A204.1 (cell line): ENCODE data around the gene MRPS14.
A peak's percentile ranks its signal among the peaks of the same experiment; 100 is the strongest.

Source experiments
- FAIRE-seq: peaks from 2 replicates; lab custom pipeline; 2012; peaks lifted over from hg19 to GRCh38; lab: Jason Lieb, UNC

MRPS14 gene

GRCh38 chr1:175019524-175019923 is 3.7 kb downstream of the MRPS14 start:
- FAIRE-seq: no peak

DNA sequence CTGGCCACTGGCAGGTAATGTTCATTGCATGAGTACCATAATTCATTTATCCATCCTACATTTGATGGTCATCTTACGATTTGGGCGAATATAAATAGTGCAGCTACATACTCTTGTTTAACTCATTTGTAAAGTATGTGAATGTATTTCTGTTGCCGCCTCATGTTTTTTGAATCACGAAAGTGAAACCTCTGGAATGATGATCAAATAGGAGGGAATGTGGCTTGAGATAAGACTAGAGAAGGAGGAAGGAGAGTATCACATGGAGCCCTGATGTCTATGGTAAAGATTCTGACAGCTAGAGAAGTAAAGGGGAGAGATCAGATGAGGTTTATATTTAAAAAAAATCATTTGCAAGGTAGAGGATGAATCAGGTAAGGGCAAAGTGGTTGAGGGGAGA is 8.0 kb downstream of the MRPS14 start:
- no peak for FAIRE-seq

DNA sequence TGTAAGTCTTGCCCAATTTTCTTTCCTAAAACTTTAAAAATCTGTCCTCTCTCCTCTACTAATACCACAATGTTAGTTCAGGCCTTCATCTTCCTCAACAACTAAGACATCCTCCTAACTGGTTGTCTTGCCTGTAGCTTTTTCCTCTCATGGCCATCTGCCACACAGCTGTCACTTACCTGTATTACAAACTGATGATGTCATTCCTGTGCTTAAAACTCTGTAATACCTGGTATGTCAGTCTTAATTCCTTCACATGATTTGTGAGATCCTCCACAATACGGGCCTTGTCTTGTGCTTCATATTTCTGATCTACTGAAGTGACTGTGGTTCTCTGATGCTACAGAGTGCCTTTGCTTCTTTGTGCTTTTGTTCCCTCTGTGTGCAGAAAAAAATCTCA is 9.8 kb downstream of the MRPS14 start:
- FAIRE-seq: no peak

DNA sequence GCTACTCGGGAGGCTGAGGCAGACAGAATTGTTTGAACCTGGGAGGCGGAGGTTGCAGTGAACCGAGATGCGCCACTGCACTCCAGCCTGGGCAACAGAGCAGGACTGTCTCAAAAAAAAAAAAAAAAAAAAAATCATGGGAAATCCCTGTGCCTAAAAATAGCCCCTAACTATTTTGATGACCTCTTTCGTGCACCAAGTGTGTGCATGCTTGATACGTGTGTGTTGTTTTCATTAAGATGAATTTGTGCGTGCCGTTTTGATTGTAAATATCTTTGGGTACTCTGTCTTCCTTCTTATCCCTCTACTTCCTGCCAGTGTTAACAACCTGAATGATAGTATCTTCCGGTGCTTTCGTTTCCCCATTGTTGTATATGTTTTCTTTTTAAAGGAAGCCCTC is 13.7 kb downstream of the MRPS14 start:
- FAIRE-seq: no peak

DNA sequence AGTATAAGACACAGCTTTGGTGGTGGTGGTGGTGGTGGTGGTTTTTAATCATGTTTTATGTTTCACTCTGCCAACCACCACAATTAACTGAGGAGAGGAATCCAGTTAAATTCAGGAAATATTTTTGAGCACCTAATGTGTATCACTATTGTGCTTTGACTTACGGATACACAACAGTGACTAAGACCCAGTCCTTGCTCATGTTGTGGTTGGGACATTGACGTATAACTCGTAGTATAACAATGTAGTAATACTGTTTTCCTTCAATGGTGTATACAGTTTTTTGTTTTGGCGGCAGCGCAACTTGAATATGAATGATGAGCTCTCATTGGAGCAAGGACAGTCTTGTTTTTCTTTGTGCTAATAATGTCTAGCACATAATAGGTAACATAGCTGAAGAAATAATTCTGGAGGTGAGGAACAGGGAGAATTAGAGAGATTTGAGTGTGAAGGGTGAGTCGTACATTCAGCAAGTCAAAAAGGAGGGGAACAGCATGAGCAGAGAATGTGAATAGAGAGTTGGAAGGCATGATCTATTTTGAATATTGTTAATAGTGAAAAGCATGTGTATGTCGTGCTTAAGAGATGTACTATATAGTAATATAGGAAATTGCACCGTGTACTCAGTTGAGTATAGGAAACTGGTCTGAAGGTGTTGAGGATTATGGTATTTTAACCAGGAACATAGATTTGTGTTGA is 18.0 kb downstream of the MRPS14 start:
- no peak for FAIRE-seq

GRCh38 chr1:175003521-175003920 is 19.7 kb downstream of the MRPS14 start:
- no peak for FAIRE-seq

DNA sequence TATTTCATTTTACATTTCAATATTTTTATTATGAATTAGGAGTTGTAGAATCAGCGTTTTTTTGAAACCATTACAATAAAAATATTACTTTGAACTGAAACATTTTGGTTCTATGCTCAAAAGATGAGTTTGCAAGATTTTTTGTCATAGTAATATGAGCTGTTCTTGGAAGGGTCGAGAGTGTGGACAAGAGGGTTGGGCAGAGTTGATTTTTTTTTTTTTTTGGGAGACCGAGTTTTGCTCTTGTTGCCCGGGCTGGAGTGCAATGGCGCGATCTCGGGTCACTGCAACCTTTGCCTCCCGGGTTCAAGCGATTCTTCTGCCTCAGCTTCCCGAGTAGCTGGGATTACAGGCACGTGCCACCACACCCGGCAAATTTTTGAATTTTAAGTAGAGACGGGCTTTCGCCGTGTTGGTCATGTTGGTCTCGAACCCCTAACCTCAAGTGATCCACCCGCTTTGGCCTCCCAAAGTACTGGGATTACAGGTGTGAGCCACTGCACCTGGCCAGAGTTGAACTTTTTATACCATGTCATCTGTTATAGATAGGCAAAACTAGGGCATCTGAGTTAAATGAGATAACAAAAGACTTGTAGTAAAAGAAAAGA is 20.2 kb downstream of the MRPS14 start:
- FAIRE-seq: no peak

DNA sequence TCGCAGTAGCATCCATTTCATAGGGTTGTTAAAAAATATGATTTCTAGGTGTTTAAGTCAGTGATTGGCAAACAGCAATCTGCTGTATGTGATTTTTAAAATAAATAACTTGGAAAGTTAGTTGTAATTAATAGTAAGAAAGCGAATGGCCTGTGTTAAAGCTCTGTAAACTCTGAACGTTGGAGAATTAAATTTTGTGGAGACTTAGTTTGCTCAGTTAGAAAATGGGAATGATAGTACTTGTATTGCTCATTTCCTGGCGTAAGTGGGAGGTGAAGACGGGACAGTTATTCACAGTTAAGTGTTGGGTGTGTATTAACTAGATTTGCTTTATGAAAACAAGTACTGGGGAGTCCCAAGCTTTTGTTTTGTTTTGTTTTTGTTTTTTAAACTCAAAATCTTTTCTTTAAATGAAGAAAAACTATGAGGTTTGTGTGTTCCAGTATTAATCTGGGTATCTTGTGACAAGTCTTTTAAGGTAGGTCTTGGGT is 22.5 kb downstream of the MRPS14 start:
- FAIRE-seq: no peak

GRCh38 chr1:174999936-175000696 is 23.1 kb downstream of the MRPS14 start, which contains the start of gene CACYBP:
TSS of gene CACYBP (plus strand) at chr1:174999947. CDS start at chr1:175000181, 234 bp downstream.
- no peak for FAIRE-seq

DNA sequence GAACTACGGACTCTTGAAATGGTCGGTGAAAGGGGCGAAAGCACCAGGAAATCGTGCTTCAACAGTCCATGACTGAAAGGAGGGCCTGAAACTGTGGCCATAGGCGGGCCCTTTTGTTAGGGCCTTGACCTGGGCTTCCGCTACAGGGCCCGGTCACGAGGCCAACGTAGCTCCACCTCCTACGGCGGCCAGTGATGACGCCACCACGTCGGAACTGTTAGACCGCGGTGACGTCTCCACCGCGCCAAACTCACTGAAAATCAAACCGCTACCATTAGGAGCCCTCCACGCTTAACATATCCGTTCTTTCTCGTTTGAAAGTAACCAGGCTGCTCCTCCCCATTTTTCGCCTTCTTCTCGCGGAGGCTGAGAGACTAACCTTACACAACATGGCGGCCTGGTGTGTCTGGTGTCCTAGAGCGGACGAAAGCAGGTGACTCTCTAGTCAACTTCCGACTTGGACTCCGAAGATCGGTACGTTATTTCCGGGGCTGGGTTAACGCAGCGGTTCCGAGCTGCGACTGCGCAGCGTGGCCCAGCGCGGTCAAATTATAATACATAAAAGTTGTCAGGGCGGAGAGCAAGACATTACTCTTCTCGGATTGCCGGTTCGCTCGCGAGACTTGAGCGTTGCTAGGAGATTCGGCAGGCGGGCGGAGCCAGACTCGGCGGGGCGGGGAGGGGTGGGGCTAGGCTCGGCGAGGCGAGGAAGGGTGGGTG is 23.8 kb downstream of the MRPS14 start:
- peak; percentile 89 for FAIRE-seq

DNA sequence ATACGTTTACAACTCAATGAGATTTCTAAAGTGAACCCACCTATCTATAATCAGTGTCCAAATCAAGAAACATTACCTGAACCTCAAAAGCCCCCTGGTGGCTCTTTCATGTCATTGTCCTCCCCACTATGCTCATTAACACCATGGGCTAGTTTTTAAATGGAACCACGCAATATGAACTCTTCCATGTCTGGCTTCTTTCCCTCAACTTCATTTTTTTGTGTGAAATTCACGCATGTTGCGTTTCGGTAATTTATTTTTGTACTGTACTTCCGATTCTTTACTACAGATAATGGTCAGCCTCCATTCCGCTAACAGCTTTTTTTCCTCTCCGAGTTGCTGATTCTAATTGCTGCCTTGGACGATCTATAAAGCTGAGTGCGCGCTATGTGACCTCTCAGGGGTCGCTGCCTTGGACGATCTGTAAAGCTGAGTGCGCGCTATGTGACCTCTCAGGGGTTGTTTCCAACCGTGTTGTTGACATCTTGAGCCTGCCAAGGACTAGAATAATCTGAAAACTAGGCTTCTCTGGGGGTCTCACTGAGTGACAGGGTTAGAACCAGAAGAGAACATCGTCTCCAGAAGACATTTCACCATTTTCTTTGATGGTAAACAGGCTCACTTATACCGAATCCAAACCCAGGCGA is 24.5 kb downstream of the MRPS14 start:
- FAIRE-seq: no peak

DNA sequence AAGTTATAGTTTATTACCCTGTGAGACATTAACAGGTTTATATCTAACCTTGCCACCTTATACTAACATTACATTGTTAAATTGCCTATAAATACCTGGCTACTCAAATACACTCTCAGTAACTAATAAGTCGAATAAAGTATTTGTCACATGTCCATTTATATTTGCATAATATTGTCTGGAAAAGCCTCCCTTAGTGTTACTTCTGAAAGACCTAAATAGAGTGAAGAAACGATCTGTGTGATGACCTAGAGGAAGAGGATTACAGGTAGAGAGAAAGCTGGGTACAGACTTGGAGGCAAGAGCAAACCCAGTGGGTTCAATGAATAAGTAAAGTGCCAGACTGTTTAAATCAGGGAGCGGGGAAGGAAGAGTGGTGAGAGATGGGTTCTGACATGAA is 26.2 kb downstream of the MRPS14 start:
- no peak for FAIRE-seq

- no peak for FAIRE-seq
Measured at GRCh38 chr1:174996476-174996875, 26.7 kb downstream of the MRPS14 start.

GRCh38 chr1:174995916-174996315 is 27.3 kb downstream of the MRPS14 start:
- FAIRE-seq: no peak

GRCh38 chr1:174995121-174995520 is 28.1 kb downstream of the MRPS14 start:
- no peak for FAIRE-seq

GRCh38 chr1:174991473-174991872 is 31.8 kb downstream of the MRPS14 start:
- FAIRE-seq: no peak

GRCh38 chr1:174990382-174990999 is 32.7 kb downstream of the MRPS14 start:
- no peak for FAIRE-seq

DNA sequence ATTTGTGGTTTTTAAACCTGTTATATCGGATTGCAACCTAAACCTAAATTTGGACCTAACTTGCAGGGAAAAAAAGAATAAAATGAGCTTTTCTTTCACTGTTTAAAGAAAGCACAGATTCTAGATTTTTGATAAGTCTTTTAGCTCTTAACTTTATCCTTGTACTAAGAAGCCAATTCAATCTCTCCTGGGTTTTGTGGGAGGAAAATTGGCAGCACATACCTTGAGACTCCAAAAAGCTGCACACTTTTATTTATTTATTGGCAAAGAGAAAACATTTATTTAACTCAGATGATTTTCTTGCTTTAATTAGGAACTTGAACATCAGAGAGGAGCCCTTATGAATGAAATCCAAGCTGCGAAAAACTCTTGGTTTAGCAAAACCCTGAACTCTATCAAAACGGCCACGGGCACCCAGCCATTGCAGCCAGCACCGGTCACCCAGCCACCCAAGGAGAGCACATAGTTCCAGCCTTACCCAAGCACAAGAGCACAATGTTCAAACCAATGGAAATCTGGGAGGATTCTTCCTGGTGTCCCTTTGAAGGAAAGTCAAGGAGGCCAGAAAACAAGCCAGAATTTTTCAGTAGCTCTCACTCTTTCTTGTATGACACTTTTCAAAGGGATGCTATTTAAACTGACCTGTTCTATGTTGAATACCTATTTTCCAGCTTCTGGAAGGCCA is 33.5 kb downstream of the MRPS14 start:
- FAIRE-seq: no peak

DNA sequence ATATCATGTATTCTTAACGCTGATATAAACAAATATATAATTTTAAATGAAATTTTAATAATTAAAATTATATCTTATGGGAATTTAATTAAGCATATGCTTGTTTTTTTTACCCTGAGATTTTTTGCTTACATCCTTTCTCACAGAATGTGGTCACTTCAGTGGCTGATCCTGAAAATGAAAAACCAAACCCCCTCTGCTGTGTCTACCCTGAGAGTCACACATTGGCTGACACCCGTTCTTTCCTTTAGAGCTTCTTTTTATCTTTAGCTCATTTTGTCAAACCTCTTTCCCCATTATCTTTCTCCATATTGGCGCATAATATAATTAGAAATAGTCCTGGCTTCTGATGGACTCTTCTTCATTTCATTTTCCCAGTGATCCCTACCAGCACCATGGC is 34.2 kb downstream of the MRPS14 start:
- FAIRE-seq: no peak

GRCh38 chr1:174988539-174988938 is 34.7 kb downstream of the MRPS14 start:
- no peak for FAIRE-seq

DNA sequence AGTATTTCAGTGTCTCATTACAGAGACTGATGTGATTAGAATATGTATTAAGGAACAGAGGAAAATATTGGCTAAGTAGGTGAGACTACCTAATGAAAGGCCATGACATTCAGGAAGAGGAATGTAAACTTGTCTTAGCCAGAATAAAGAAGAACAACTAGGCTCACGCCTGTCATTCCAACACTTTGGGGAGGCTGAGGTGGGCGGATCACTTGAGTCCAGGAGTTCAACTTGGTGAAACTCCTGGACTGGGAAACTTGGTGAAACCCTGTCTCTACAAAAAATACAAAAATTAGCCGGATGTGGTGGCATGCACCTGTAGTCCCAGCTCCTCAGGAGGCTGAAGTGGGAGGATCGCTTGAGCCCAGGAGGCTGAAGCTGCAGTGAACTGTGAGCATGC is 38.3 kb downstream of the MRPS14 start:
- no peak for FAIRE-seq
